ENCODE data around the gene ATP1A1. TPM values are rescaled to one million over a fixed set of nuclear protein-coding genes. Genes with fewer than 3 reads are reported as not detected.

ATP1A1 gene
- total and polyA plus RNA-seq, 9 of the 15 experiments (the other 6 are each of a cell fraction or from before 2014, with no cell fraction given): 99.3 to 513 (median 234) TPM

GRCh38 chr1:116357487-116357886 is 15.6 kb upstream of the ATP1A1 start (continued):
- TF ChIP-seq TARDBP (IDR thresholded peaks at IDR 0.05): no peak
- TF ChIP-seq ZNF507 (tag; conservative IDR thresholded peaks at IDR 0.05): no peak
- TF ChIP-seq NFE2 (IDR thresholded peaks at IDR 0.05; ENCODE audit: low read depth): peak; percentile 73

GRCh38 chr1:116359060-116359830 is 13.8 kb upstream of the ATP1A1 start:
- Histone ChIP-seq H3K9me3 (replicated peaks; ENCODE audit: control insufficient read depth, insufficient read depth, low read depth, low read length) (no peaks in the 10 kb centered on the region), H3K9me1 (ENCODE audit: control insufficient read depth, insufficient read depth, low read length) (no peaks in the 10 kb centered on the region), H3K27me3 (ENCODE audit: control insufficient read depth in 2 of 2, insufficient read depth in 2 of 2, low read length in 2 of 2) (no peaks in the 10 kb centered on the region; a peak in 1 of 5 replicates), H4K20me1 (replicated peaks; ENCODE audit: control insufficient read depth, insufficient read depth, low read length) (no peaks in the 10 kb centered on the region), H3K9ac (ENCODE audit: insufficient read depth in 1 of 2, low read depth in 2 of 2, low read length in 2 of 2) (no peak overlapping the region), H2AFZ (ENCODE audit: low read depth, low read length) (no peak overlapping the region), H3K4me2 (ENCODE audit: insufficient read depth, low read length) (no peak overlapping the region), H3K79me2 (ENCODE audit: control insufficient read depth, insufficient read depth, low read length) (no peaks in the 10 kb centered on the region), H3K27ac (ENCODE audit: extremely low read depth, low read depth, low read length) (no peak overlapping the region), H3K4me1 (replicated peaks in 1 of 2; ENCODE audit: control insufficient read depth in 2 of 2, insufficient read depth in 2 of 2, low read length in 2 of 2) (no peaks in the 10 kb centered on the region; a peak in 1 of 5 replicates), H3K4me3 (no peak overlapping the region), H3K36me3 (ENCODE audit: control insufficient read depth, insufficient read depth, low read length) (no peaks in the 10 kb centered on the region)
- intact Hi-C loops (cut with micrococcal nuclease) (no loop called here), in situ Hi-C loops (cut with MboI) (no loop called here)
- BruUV-seq (replicated peaks): no TSS peak
- ChIA-PET CTCF (ENCODE audit: low intra/inter-chr PET ratio) (interaction anchor here (1.6 kb wide), 1 partner anchor 220 kb away, joined by 4 read pairs; no protein-coding TSS in a partner anchor), POLR2A (interaction anchor here (1.3 to 1.6 kb wide), 4 partner anchors 10 to 125 kb away, joined by 3 to 6 read pairs (median 4); no protein-coding TSS in a partner anchor)
- WGBS (ENCODE audit: insufficient coverage, low coverage, missing lambda C conversion rate): 0% methylated on average over 2 of the region's 2 CpGs
- DNase-seq (ENCODE audit: extremely low read depth in 1 of 4, low spot score in 3 of 4) (no peak), ATAC-seq (no peak), FAIRE-seq (no peak)
- peak; percentile 97 to 98 for TF ChIP-seq KDM1A (IDR thresholded peaks at IDR 0.05)
- TF ChIP-seq, protein P1, sequence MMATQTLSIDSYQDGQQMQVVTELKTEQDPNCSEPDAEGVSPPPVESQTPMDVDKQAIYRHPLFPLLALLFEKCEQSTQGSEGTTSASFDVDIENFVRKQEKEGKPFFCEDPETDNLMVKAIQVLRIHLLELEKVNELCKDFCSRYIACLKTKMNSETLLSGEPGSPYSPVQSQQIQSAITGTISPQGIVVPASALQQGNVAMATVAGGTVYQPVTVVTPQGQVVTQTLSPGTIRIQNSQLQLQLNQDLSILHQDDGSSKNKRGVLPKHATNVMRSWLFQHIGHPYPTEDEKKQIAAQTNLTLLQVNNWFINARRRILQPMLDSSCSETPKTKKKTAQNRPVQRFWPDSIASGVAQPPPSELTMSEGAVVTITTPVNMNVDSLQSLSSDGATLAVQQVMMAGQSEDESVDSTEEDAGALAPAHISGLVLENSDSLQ (IDR thresholded peaks at IDR 0.05): peak; percentile 76
- peak; percentile 78 for TF ChIP-seq CEBPB (tag; IDR thresholded peaks at IDR 0.05)
- no peak for TF ChIP-seq MED1 (CRISPR knock-in tag; IDR thresholded peaks at IDR 0.05; ENCODE audit: borderline replicate concordance)
- TF ChIP-seq NFIC (IDR thresholded peaks at IDR 0.05): peak; percentile 28; the same call in 1 of the 2 replicates
- TF ChIP-seq HDAC2 (IDR thresholded peaks at IDR 0.05): peak; percentile 86
- TF ChIP-seq MCM2 (IDR thresholded peaks at IDR 0.05; ENCODE audit: low read depth): no peak
- TF ChIP-seq TEAD1 (CRISPR knock-in tag; IDR thresholded peaks at IDR 0.05): peak in 1 of 2 experiments; percentile 46; a peak in 1 of 4 replicates
- peak; percentile 97 for TF ChIP-seq MEIS2 (IDR thresholded peaks at IDR 0.05; ENCODE audit: partially characterized antibody)
- peak in 1 of 2 experiments; percentile 87; a peak in 2 of 4 replicates for TF ChIP-seq HDAC1 (IDR thresholded peaks at IDR 0.05)
- peak; percentile 33; the same call in 1 of the 2 replicates for TF ChIP-seq FOSL1 (tag; conservative IDR thresholded peaks at IDR 0.05)
- TF ChIP-seq, protein P2, sequence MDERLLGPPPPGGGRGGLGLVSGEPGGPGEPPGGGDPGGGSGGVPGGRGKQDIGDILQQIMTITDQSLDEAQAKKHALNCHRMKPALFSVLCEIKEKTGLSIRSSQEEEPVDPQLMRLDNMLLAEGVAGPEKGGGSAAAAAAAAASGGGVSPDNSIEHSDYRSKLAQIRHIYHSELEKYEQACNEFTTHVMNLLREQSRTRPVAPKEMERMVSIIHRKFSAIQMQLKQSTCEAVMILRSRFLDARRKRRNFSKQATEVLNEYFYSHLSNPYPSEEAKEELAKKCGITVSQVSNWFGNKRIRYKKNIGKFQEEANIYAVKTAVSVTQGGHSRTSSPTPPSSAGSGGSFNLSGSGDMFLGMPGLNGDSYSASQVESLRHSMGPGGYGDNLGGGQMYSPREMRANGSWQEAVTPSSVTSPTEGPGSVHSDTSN (CRISPR knock-in tag; IDR thresholded peaks at IDR 0.05; ENCODE audit: low read depth): no peak
- TF ChIP-seq, protein P2 (tag; conservative IDR thresholded peaks at IDR 0.05; ENCODE audit: low read depth): peak; percentile 96
